Measurements from ENCODE around the gene TYW1B.
"Not testable (repeated sequence)": the region's sequence is repeated elsewhere in the genome, so short reads cannot be mapped to it uniquely, and the experiment has no call there.

The TYW1B gene

GRCh38 chr7:72621761-72622187 is 206.2 kb downstream of the TYW1B start:
- DNase-seq: not testable (repeated sequence)

- DNase-seq: not testable (repeated sequence)
Measured at GRCh38 chr7:72620923-72621322, 207.1 kb downstream of the TYW1B start.

- DNase-seq: not testable (repeated sequence)
Measured at GRCh38 chr7:72618435-72619180, 209.4 kb downstream of the TYW1B start.

GRCh38 chr7:72609761-72610160 is 218.2 kb downstream of the TYW1B start:
- not testable (repeated sequence) for DNase-seq

GRCh38 chr7:72607988-72608387 is 220.0 kb downstream of the TYW1B start:
- not testable (repeated sequence) for DNase-seq

GRCh38 chr7:72605863-72606431 is 222.1 kb downstream of the TYW1B start:
- DNase-seq: not testable (repeated sequence)

GRCh38 chr7:72604771-72605611 is 223.0 kb downstream of the TYW1B start:
- DNase-seq: not testable (repeated sequence)

GRCh38 chr7:72603476-72603875 is 224.5 kb downstream of the TYW1B start:
- DNase-seq: not testable (repeated sequence)

GRCh38 chr7:72603073-72603472 is 224.9 kb downstream of the TYW1B start:
- DNase-seq: no peak

- not testable (repeated sequence) for DNase-seq
Measured at GRCh38 chr7:72601683-72602082, 226.3 kb downstream of the TYW1B start.

GRCh38 chr7:72590023-72590422 is 238.0 kb downstream of the TYW1B start:
- DNase-seq: not testable (repeated sequence)

GRCh38 chr7:72587267-72587666 is 240.7 kb downstream of the TYW1B start:
- not testable (repeated sequence) for DNase-seq

- DNase-seq: not testable (repeated sequence)
Measured at GRCh38 chr7:72584576-72584975, 243.4 kb downstream of the TYW1B start.

- DNase-seq: not testable (repeated sequence)
Measured at GRCh38 chr7:72583620-72584361, 244.2 kb downstream of the TYW1B start.

GRCh38 chr7:72580142-72580770 is 247.7 kb downstream of the TYW1B start:
- DNase-seq: not testable (repeated sequence)

- DNase-seq: no peak
Measured at GRCh38 chr7:72577107-72577506, 250.9 kb downstream of the TYW1B start.

GRCh38 chr7:72561988-72562387 is 266.0 kb downstream of the TYW1B start:
- not testable (repeated sequence) for DNase-seq

GRCh38 chr7:72559546-72559945 is 268.5 kb downstream of the TYW1B start:
- not testable (repeated sequence) for DNase-seq

GRCh38 chr7:72556733-72557132 is 271.3 kb downstream of the TYW1B start:
- DNase-seq: not testable (repeated sequence)

GRCh38 chr7:72555238-72555637 is 272.8 kb downstream of the TYW1B start:
- DNase-seq: not testable (repeated sequence)

- DNase-seq: not testable (repeated sequence)
Measured at GRCh38 chr7:72554401-72554800, 273.6 kb downstream of the TYW1B start.

GRCh38 chr7:72550454-72550853 is 277.5 kb downstream of the TYW1B start:
- DNase-seq: not testable (repeated sequence)

All from CD4-positive, alpha-beta T cell treated with Interleukin-15 for 1 hour (primary cell).